Esophagus mucosa (tissue), 1 donor: ENCODE results near the gene CEBPE. TPM values are rescaled to one million over a fixed set of nuclear protein-coding genes. Genes with fewer than 3 reads are reported as not detected.

Source experiments
- ATAC-seq: fragments of 200-7000 bp; cut with Tn5 transposase; one replicate; pipeline ENCODE4 v1.9.1; 2020
- total RNA-seq: library from RNA; stranded (reverse); gene quantifications from one replicate; pipeline ENCODE4 v1.2.4, GENCODE V29; 2023
- donor health status: DM: yes; HTN: yes; CAD: no.

Gene CEBPE
- total RNA-seq: not detected

DNA sequence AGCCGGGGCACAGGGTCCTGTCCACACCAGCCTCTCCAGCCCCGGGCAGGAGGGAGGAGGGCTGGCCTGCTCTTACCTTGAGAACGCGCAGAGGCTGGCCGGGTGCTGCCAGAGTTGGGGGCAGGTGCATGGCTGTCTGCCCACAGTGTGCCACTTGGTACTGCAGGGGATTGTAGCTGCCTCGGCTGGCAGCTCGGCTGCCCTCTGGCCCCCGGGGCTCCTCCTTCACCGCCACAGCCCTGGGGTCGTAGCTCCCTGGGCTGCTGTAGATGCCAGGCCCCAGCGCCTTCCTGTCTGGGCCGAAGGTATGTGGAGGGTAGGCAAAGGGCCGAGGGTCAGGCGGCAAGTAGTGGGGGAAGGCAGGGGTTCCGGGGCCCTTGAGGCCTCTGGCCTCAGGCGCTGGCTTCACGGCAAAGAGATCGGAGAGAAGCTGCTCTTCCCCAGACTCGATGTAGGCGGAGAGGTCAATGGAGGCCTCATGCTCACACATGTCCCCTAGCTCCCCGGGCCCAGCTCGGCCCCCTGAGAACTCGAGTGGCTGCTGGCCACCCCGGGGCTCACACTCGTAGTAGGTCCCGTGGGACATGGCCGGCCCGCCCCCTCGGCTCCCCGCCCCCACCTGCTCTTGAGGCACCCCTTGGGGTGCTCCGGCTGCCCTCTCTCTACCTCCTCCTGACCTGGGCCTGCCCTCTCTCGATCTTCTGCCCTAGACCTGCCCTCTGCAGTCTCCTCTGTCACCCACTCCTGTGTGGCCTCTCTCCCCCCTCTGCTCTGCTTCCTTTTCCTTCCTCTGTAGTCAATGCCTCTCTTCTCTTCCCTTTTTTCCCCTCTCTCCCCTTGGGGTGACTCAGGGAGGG is at the start of gene CEBPE:
Gene CEBPE (minus strand): TSS at position 750 of the 857 bp plus-strand sequence. CDS start 164 bp downstream, at position 586.
- no peak for ATAC-seq

DNA sequence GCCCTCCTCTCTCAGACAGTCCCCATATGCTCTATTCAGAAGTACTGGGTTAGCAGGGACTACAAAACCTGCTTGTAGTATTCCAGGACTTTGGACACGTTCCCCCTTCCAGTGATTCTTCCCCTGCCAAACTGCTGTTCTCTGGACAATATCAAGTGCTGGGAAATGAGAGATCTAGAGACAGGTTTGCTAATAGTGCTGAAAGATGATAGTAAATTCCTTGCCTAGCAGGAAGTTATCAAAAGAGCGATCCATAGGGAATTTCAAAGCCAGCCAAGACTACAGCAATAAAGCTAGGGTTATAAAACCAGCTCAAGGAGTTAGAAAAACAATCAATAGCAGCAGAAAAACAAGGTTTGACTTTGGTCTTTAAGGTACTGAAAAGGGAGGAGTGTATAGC is 49.2 kb upstream of the CEBPE start:
- ATAC-seq: no peak

DNA sequence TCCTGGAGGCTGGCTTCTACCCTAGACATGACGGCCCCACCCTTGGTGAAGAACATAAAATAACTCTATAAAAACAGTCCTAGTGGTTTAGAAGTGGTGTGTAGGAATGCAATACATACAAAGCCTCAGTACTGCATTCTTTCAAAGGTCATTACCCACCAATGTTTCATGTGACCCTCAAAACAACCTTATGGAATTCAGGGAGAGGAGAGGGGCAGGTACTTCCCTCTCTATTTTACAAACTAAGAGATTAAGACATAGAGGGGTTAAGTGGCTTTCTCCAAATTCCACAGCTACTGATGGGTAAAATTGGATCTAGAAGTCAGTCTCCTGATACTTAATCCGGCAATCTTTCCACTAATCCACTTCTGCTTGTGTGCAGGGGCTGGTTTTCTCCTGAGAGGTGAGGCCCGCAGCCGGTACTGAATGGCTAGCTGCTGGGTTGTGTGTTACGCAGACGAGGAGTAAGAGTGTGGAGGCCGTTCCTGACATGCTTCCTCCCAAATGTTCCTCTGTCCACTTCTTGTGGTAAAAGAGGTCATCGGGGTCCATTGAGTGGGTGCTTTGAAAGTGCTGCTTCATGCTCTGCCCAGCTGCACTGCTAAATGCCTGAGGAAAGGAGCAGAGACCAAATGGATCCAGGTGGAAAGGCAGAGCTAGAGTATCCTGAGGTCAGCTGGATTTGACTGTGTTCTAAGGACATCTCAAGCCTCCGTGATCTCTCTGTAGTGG is 48.2 kb upstream of the CEBPE start:
- no peak for ATAC-seq

DNA sequence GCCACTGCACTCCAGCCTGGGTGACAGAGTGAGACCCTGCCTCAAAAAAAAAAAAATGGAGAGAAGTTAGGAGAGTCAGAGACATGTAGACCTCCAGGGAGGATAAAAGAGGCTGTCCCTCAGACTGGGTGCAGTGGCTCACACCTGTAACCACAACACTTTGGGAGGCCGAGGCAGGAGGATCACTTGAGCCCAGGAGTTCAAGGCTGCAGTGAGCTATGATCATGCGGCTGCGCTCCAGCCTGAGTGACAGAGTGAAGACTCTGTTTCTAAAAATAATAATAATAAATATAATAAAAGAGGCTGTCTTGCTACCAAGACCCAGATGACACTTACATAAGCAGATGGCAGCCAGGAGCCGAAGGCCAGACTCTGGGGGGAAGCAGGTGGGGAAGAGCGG is 45.9 kb upstream of the CEBPE start:
- no peak for ATAC-seq

DNA sequence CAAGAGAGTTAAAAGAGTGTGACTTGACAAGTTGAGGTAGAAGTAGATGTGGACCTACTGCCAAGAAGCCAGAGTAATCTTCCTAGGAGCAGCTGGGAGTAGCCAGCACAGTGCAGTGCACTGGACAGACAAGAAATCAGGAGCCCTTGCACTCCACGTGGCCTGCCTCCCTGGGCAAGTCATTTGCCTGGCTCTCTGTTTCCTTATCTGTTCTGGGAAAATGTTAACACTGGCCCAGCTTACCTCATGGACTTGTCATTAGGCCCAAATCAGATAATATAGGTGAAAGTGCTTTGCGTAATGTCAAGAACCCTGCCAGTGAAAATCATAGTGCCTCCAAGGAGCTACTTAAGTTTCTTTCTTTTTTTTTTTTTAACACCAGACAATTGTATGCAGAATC is 45.2 kb upstream of the CEBPE start:
- no peak for ATAC-seq

DNA sequence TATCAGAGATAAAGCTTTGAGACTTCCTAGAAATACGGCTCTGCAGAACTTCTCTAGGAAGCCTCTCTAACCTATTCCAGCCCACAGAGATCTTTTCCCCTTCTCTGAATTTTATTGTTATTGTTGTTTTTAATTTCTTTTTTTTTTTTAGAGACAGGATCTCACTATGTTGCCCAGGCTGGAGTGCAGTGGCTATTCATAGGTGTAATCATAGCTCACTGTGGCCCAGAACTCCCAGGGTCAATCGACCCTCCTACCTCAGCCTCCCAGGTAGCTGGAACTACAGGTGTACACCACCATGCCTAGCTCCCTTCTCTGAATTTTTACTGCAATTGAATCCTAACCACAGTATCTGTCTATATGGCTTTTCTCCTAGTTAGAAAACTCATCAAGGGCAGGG is 44.8 kb upstream of the CEBPE start:
- no peak for ATAC-seq

DNA sequence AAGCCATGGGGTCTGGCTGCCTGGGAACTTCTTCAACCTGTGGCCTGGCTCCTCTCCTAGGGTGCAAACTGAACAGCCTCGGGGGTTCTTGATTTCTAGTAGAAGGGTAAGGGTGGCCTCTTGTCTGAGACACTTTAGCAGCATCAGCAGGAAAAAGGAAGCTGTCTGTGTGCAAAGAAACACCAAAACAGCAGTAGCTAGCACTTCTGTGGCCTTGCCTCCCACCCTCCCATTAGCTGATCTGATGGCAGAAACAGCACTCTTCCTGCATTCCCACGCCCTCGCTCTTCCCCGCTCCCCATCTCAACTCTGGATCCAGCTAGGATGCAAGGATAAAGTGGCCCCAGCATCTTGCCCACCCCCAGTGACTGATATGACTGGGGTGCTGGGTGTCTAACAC is 43.7 kb upstream of the CEBPE start:
- ATAC-seq: no peak

DNA sequence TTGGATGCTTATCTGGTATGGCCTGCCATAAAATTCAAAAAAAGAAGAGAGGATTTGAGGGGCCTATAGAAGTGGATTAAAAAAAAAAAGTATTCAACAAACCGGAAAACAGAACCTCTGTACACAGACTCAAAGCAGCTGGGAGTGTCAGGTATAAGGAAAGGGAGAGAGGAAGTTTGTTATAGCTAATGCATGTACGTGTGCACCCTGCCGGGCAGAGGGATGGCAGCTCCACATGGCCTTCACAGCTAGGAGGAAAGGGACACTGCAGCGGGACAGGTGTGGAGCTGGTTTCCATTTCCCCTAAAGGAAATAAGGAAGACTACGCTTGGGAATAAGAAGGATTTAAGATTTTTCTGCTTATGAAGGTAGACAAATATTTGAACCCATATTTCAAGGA is 43.0 kb upstream of the CEBPE start:
- ATAC-seq: no peak

DNA sequence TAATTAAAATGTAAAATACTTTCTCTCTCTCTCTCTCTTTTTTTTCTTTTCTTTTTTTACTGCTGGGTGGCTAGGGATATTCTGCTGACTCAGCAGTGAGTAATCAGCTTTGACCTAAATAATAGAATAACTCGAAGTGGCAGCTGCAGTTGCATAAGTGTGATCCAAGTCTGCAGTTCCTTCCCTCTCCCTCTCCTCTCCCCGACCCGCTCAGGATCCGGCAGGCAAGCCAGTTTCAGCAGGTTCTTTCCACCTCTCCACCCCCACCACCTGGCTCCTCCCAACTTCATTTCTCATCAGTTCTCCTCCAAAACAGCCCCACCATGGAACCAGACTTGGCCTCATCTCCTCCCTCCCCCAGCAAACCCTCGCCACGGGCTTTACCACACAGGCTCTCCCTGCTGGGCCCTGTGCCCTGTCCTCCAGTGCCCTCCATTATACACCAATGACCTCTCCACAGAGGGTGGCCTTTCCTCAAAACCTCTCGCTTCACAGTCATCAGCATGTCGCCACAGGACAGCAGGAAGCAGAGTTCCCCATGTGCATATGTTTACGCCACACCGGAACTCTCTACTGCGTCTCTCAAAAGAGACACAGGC is 42.0 kb upstream of the CEBPE start:
- ATAC-seq: peak; percentile 95

DNA sequence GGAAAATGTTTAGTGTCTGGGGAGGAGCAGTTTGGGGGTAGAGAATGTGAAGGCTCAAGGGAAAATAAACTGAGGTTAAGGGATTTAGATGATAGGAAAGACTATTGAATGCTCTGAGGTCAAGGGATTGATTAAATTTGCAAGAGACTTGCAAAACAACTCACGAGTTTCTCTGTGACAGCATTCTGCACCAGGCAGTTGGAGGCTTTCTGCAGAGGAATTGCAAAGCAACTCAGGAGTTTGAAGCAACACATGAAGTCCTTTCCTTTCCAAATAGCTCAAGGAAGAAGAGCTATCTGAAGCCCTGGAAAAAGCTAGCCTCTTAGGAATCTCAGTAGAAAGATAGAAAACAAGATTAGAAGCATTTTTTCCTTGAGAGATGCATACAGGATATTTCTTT is 40.5 kb upstream of the CEBPE start:
- no peak for ATAC-seq

DNA sequence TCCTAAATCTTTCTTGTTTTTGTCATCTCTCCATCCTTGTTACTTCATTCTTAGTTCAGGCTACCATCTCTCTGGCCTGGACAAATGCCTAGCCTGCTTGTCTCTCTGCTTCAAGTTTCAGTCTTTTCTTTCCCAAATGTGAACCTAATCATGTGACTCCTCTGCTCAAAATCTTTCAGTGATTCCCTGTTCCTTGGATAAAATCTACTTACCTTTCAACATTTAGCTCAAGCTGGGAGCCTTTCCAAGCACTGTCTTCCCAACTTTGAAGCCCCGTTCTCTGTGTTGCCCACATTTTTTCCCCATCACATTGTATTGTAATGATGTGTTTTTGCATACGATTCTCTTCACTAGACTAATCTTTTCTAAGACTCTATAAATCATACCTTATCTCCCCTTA is 39.7 kb upstream of the CEBPE start:
- ATAC-seq: no peak

DNA sequence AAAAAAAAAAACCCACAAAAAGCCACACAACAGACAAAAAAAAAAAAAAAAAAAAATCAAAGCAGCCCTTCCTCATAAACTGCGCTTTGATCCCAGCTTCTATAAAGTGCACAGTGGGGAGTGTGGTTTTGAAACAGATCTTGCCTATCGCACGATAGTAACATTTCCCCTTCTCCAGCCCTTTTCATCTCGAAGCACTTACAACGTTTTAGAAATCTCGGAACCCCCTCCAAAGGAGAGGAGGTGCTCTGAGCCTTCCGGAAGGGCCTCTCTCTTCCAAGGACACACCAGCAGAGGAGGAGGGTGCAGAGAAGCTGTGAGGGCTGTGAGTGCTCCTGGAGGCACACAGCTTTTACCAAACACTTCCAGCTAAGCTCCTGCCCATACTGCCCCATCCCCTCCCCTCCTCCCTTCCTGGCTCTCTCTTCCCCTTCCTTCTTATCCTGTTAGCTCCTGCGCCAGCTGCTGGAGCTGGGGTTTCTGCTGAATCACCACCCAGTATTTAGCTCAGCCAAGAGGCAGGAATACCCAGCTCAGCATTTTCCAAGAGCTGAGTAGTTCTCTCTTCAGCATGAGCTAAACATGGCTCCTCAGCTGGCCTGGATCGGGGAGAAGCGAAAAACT is 36.0 kb upstream of the CEBPE start:
- peak; percentile 58 for ATAC-seq

DNA sequence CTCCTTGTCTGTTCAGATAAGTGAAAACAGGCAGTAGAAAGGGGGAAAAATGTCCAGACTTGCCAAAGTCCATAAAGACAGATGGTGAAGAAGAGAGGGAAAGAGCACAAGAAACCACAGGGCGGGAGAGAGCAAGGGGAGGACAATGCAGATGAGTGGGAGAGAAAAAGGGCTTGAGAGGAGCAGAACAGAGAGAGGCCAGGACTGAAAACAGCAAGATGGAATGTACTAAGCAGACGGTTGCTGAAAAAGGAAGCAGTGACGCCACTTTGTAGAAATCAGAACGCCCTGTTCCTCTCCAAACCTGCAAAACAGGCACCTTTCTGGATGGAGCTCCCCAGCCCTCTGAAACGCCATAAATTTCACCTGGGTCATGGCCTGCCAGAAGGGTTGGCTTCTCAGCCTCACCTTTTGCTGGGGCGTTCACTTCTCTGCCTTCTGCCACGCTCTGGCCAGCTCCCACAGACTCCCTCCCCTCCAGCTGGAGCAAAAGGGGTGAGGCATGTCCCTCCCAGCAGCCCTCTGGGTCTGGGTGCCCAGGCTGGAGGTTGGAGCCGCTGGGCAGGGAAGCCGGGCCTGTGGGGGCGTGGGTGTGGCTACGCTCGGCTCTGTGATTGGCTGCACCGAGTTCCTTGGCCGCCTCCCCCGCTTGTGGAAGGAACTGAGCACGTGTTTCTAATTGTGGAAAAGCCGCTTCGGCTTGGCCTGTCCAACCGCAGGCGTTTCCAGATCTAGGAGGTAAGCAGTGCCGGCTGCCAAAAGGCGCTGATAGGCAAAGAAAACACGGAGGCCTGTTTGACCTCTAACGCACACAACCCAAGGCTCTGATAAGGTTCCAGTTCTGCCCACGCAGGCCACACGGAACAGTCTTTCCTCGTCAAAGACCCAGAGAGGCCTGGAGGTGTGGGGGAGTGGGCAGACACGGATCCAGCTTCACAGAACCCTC is 35.1 kb upstream of the CEBPE start:
- ATAC-seq: peak; percentile 91

DNA sequence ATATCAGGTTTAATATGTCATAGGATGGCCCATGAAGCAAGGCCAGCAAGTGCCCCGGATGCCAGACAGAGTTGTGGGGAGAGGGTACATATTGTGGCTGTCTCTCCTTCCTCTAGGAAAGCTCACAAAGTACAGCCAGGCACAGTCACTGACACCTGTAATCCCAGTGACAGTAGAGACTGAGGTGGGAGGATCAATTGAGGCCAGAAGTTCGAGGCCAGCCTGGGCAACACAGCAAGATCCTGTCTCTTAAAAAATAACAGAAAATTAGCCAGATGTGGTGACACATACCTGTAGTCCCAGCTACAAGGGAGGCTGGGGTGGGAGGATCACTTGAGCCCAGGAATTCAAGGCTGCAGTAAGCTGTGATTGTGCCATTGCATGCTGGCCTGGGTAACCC is 32.3 kb upstream of the CEBPE start:
- ATAC-seq: no peak

DNA sequence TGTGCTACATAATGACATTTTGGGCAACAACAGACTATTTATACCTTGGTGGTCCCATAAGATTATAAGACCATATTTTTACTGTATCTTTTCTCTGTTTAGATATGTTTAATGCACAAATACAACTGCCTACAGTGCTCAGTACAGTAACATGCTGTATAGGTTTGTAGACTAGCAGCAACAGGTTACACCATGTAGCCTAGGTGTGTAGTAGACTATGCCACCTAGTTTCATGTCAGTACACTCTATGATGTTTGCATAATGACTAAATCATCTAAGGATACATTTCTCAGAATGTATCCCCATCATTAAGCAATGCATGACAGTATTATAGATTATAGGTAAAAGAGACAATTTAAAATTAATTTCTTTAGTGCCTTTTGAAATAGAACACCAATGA is 30.7 kb upstream of the CEBPE start:
- peak; percentile 71 for ATAC-seq

DNA sequence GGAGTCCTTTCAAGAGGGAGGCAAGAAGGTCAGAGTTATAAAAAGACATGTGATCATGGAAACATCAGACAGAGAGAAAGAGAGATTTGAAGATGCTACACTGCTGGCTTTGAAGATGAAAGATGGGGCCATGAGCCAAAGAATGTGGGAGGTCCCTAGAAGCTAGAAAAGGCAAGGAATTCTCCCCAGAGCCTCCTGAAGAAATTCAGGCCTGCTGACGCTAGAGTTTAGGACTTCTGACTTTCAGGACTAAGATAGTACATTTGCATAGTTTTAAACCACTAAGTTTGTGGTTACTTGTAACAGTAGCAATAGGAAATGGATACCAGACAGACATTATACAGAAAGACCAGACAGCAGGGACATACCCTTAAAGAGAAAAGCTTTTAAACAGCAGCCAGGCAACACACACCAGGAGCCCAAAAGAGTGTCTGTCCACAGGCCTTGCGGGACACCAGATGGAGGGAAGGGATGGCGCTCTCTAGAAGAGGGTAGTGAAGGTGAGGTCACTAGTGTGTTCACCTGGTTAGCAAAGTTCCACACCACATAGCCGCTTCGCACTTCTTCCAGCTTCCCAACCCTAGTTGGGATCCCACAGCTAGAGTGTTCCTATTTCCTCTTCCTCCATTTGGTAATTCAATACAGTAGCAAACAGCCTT is 29.7 kb upstream of the CEBPE start:
- ATAC-seq: no peak

DNA sequence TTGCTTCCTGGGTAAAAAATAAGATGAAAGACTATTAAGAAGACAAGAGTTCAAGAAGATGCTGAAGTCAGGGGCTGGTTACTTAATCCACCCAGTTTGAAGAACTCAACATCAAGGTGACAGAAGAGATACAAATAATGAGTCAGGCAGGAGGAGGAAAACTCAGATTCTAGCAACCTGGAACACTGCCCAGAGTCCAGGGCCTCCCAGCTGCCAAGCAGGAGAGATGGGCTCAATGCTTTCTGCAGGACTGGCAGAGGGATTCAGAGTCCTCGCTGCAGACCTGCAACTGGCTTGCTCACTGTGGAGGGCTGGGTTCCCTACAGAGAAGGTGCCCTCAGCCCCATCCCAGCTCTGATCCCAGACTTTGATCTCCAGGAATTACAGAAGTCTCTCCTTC is 28.6 kb upstream of the CEBPE start:
- no peak for ATAC-seq

DNA sequence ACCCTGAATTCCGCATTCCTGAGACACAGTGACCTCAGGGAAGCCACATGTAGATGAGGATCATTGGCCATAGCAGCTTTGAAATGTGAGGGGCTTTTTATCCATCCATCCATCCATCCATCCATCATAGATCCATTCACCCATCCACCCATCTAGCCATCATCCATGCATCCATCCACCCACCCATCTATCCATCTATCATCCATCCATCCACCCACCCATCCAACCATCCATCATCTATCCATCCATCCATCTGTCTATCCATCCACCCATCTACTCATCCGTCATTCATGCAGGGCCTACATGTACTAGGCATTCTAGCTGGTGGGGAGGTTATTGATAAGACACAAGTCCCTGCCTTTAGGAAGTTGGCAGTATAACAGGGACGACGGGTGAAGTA is 27.9 kb upstream of the CEBPE start:
- no peak for ATAC-seq

DNA sequence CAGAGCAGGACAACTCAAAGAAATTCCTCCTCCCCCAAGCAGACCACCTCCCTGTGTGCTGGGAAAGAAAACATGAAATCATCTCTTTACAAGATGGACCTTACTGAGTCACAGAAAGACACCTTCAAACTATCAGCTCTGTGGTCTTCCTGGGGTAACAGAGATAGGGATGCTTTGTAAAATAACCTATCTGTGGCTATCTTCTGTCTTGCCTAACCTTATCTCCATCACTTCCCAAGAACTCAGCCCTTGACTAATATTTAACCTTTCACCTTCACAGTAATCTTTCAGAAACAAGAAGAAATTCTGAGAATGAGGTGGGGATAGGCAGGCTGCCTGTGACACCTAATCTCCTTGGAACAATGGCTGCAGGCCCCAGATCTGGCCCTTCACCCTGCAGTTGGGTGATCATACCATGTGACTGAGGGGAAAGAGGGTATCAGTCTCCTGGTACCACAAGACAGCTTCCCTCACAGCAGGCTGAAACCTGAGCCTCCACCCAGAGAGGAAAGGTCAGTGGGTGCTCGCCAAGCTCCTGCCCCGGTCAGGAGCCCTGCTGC is 27.4 kb upstream of the CEBPE start:
- ATAC-seq: no peak

DNA sequence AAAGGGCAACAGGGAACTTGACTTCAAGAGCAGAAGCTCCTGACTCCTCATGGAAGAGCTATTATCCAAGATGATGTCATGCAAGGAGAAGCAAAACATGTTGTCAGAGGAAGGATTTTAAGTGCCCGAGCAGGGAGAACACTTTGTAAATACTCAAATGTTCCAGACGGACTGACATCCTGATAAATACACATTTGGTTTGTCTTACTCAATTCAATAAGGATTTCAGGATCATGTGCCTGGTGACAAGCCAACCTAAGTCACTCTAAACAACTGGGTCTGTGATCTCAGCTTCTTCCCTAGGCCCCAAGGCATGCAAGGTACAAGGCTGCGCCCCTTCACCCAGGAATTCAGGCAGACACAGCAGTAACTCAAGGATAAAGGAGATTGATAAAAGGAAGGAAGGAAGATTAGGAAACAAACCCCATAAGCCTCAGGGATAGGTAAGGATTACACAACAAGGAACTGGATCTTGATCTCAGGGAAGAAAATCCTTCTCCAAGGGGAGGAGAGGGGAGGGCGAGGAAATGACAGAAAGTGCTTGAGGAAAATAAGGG is 26.8 kb upstream of the CEBPE start:
- ATAC-seq: no peak

DNA sequence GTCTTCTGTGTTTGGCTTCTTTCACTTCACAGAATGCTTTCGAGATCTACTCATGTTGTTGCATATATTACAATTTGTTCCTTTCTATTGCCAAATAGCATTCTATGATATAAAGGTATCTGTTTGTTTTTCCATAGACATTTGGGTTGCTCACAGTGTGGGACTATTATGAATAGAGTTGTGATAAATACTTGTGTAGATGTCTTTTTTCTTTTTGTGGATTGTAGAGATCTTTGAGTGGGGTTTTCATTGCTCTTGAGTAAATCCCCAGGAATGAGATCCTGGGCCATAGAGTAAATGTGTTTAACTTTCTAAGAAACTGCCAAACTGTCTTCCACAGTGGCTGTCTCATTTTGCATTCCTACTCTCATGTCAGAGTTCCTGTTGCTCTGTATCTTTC is 24.9 kb upstream of the CEBPE start:
- ATAC-seq: no peak
